Kidney tubule cell (primary cell): ENCODE measurements around the gene DUSP8.

Experiments
- DNase-seq: peaks from one replicate; pipeline ENCODE4 v3.0.0-alpha.2; 2018; ENCODE audit warnings: low spot score

DUSP8 gene

DNA sequence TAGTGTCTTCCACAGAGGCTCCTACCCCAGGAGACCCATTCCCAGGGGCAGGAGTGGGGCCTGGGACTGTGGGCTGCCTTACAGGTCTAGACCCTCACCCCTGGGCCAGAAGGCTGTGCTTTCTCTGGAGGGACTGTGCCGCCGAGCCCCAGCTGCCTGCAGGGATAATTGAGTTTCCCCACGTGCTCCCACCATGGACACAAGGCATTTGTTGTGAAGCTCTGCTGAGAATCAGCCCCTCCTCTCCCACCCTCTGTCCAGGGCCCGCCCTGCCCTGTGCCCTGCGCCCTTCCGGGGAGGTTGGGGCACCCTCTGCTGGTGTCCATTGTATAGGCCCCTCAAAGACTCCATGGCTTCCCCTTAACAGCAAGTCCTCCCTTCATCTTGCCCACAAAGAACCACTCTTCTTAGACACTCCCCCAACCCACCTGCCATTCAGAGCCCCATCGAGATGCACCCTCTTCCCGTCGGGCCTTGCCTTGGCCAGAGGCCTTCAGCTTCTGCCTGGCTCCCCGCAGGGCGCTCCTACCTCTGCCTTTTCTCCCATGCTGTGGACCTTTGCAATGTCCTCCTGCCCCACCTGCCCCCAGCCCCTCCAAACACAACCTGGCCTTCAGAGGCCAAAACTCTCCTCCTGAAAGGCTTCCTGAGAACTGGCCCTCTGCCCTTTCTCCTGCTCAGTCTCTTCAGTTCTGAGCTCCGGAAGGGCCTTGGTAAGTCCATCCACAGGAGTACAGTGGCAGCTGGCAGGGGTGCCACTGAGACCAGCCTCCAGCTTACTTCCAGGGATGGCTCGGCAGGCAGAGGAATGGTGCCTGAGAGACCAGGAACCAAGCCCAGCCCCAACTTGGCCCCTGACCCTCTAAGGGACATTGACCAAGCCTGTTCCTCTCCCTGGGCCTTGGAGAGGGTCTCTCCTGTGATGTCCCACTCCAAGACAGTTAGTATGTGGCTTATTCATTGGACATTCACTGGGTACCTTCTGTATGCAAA is 22.4 kb downstream of the DUSP8 start:
- no peak for DNase-seq

DNA sequence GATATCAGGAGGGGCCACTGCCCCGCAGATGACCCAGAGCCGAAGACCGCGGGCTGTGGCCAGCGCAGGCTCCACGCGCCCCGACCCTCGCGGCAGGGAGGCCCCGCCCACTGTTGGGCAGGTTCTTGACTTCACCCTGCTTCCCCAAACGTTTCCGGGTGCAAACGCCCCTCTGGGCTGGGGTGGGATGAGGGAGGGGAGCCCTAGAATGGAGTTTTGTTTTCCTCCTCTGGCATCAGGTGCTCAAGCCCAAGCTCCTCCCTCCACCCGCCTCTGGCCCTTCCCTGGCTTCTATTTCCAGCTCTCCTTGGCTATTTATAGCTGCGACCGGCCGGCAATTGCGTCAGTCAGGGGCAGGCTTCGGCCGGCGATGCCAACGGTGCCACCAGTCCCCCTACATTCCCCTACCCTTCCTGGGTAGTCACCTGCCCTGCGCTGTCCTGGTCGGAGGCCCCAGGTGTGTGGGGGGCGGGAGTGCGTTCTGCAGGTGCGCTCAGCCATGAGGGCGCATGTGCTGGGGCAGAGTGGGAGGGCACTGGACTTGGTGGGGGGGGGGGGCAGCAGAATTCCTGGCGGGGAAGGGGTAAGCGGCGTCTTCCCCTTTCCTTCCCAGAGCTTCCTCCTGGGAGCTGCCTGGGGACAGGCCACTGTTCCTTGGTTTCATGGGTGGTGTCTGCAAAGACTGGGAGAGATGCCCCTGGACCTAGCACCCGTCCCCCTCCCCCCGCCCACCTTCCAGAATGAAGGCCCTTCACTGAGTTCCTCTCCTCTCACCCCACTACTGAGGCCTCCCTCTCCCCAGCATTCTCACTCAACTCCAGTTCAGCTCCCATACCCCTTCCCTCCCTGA is 23.6 kb downstream of the DUSP8 start:
- DNase-seq: peak; percentile 90

DNA sequence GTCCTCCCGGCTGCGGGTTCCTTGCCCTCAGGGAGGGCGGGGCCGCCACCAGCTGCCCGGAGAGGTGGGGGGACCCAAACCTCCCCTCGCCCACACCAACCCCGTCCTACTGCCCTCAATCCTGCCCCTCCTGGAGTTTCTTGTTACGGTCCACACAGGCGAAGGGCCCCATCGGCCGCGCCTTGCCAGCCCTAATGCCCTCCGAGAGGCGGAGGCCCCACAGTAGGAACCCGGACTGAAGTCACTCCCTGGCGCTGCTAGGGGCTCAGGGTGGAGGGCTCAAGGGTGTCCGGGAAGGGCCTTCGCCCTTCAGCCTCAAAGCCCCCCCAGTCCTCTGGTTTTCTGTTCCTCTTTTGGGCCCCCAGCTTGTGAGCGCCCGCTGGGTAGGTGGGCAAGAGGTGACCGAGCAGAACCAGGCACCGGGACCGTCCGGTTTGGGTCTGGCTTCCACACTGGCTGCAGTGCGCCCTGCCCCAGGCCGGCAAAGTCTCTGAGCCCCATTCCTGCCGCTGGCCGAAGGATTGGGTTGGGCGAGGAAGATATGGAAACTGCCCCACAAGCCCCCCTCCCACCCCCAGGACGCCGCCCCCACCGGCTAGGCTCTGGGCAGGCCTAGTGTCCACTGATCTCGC is 24.5 kb downstream of the DUSP8 start:
- no peak for DNase-seq

DNA sequence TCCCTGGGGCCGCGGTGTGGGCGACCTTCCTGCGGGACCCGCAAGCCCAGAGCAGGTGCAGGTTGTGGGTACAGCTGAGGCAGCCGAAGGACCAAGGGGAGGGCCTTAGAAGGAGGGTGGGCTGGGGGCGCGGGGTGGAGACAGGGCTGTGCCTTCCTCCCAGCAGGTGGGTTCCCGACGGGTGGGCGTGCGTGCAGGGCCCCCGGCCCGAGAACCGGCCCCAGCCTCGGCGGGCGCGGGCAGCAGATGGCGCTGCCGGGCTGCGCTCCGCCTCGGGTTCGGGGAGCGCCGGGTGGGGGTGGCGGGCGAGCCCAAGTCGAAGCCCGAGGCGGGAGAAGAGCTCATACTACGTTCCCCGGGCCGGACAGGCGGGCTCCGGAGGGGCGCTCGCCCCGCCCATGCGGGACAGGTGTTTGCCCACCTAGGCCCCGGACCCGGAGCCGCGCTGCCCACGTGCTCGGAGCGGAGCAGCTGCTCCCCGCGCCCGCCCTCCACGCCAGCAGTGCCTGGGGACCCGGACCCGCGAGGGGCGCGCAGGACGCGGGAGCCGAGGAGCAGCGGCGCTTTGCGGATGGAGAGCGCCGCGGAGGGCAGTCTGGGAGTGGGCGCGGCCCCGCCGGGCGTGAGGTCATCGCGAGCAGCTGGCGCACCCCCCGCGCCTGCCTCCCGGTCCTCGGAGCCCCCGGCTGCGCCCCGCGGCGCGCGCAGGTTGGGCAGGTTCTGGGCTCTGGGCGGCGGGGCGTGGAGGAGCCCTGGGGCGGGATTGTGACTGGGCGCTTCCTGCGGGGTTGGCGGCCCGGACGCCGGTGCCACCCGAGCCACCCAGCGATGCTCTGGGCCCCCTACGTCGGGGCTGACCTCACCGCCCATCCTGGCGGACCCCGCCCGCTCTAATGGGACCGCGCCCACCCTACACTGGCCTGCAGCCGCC is 25.3 kb downstream of the DUSP8 start:
- peak; percentile 65 for DNase-seq

DNA sequence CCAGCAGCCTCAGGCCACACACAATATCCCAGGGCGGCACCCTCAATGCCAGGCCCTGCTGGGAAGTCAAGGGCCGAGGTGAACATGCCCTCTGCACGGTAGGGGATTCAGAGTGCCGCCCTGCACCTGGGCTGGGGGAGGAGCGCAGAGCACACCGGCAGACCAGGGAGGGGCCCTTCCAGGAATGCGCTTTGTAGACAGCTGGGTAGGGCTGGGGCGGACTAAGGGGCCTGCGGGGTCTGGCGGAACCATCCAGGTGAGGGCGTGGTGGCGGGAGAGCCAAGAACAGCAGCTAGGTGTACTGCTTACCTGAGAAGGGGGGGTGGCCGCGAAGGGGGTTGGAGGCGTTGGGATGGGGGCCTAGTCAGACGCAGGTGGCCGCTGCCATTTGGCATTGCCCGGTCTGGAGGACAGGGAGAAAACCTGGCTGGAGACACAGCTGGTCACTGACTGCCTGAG is 26.0 kb downstream of the DUSP8 start:
- DNase-seq: no peak

DNA sequence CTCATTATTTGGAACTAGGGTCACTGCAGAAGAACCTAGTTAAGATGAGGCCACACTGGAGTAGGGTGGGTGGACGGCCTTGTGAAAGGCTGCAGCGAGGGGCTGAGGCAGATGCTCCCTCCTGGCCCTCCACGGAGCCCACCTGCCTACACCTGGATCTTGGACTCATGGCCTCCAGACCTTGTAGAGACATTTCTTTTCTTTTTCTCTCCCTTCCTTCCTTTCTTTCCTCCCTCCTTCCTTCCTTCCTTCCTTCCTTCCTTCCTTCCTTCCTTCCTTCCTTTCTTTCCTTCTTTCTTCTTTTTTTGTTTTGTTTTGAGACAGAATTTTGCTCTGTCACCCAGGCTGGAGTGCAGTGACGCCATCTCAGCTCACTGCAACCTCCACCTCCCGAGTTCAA is 26.6 kb downstream of the DUSP8 start:
- no peak for DNase-seq

DNA sequence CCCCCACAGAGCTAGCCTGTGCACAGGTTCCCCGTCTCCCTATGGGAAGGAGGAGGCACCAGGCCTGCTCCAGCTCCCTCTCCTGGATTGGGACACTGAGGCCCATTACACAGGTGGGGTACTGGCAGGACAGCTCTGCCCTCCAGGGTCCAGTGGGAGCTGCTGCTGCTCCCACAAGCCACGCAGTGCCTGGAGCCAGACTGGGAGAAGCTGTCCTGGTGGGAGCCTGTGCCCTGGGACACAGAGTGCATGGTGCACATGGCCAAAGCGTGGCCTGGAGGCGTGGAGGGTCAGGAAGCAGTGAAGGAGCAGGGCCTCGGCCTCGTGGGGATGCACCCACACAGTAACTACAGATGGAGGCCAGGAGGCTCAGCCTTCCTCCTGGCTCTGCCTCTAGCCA is 27.5 kb downstream of the DUSP8 start:
- no peak for DNase-seq

DNA sequence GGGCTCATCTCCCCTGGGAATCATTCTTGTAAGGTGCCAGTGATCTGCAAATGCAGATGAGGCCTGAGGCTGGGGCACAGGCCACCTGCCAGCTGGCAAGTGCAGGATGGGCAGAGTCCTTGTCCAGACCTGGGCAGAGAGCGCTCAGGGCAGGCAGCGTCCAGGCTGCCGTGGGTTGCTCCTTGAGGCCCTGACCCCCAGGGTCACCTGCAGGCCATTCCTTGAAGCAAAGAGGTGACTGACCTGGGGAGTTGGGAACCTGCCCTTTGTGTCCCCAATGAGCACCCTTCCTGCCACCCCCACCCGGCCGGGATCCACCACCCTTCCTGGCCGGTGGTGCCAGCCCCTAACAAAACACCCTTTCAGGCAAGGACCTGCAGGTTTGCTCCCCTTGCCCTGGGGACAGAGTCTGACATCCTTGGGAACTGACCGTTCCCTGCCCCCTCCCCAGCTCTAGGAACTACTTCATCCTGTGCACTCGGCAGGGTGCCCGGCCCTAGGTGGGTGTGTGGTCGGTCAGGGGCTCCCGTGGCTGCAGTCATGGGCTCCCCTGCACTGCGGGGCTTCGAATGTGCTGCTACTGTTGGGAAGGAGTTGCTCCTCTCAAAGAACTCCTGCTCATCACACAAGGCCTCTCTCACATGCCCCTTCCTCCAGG is 28.3 kb downstream of the DUSP8 start:
- DNase-seq: no peak

DNA sequence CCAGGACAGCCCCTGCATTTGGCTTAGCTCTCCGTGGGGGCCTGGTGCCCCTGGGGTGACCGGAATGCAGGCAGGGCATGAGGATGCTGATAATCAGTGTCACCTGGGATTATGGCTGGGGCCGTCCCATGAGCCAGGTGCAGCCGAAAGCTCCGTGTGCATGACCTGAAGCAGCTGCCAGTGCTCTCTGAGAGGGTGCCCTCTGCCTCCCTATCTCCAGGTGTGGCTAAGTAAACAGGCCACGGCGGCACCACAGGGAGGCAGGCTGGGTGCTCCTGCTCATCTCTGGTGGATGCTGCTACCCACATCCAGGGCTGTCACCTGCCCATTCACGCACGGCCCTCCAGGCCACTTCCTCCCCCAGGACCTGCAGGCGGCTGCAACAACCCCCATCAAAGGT is 29.8 kb downstream of the DUSP8 start:
- DNase-seq: no peak

DNA sequence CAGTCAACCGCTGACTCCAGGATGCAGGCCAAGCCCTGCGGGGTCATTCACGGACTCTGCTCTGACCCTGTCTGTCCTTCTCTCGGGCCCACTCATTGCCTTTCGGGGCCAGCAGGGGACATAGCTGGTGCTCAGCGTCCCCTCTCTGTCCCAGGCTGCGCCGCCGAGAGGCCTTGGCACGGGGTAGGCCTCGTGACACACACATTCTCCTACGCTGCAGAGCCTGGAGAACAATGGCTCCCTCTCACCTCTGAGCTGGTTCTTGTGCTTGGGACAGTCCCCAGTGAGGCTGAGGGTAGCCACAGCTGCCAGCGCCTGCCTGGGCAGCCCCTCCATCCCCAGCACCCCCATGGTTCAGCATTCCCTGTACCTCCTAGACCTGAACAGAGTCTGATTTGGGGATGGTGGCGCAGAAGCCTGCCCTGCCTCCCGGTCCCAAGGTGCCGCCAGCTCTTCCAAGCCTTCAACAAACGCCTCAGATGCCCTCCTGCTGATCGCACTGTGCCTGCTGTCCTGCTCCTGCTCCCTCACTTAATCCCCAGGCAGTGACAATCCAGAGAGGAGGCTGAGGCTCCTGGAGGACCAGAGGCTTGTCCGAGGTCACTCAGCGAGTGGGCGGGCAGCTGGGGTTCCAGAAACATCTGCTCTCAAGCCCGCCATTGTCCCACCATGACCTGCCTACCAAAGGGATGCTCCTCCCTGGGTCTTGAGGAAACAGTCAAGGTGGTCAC is 30.4 kb downstream of the DUSP8 start:
- DNase-seq: no peak

DNA sequence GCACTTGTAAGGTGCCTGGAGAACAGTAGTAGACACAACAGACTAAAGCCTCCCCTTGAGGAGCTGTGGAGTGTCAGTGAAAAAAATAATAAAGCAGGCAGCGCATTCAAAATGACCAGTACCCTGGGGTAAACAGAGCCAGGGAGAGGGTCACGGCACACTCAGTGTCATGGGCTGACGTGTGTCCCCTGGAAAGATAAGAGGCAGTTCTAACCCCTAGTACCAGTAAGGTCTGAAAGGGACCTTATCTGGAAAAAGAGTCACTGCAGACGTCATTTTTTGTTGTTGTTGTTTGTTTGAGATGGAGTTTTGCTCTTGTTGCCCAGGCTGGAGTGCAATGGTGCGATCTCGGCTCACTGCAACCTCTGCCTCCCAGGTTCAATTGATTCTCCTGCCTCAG is 32.0 kb downstream of the DUSP8 start:
- DNase-seq: no peak

DNA sequence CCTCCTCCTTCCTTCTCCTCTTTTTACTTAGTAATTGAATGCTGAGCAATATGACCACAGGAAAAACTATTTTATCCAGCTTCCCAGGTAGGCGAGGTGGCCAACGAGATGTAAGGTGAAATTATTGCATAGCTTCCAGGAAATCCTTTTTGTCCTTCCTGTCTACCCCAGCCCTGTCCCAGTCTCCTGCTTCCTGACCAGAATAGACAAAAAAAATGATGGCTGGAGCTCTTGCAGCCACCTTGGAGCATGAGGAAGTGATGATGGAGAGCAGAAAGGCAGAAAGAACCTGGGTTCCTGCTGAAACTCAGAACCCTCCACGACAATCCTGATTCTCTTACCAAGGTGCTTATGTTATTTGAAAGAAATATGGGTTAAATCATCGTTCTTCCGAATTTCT is 33.9 kb downstream of the DUSP8 start:
- no peak for DNase-seq

DNA sequence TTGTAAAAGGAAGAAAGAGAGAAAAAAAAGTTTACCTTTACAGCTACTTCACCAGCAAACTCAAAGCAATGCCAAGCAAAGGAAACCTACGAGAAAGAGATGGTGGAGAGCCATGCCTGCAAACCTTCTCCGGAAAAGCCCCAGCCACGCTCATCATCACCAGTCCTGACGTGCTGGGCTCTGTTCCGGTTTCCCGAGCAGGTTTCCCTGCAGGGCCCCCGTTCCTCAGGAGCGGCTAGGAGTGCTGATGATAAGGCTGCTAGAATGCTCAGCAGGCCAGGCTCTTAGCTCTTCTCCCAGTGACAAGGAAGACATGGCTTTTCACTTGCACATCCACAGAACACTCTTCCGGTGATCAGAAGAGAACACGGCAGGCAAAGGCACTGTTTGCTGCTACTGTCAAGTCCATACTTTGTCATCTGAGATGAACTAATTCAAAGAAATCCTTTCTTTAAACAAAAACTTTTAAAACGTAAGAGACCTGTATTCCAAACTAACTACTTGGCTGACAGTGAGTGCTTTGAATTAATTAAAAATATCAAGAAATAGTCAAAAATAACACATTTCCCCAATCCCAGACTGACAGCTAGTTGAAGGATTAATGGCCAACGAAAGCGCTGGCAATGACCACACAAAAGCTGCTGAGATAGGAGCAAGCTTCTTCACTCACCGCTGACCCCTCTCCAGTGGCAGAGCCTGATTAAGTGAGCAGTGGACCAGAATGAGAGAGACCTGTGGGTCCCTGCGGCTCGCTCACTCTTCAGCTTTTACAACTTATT is 35.8 kb downstream of the DUSP8 start:
- no peak for DNase-seq

DNA sequence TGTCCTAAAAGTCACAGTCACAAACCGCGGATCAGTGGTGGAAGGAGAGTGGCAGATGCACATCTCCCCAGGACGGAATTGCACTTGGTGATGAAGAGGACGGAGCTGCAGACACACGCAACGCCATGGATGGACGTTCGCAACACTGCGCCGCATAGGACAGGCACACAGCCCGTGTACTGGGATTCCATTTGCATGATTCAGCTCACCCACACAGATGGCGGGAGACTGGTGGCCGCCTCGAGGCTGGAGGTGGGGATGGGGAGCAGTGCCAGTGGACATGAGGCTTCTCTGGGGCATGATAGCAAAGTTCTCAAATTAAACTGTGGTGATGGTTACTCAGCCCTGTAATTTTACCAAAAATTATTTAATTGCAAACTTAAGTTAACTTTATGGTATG is 37.4 kb downstream of the DUSP8 start:
- DNase-seq: no peak

DNA sequence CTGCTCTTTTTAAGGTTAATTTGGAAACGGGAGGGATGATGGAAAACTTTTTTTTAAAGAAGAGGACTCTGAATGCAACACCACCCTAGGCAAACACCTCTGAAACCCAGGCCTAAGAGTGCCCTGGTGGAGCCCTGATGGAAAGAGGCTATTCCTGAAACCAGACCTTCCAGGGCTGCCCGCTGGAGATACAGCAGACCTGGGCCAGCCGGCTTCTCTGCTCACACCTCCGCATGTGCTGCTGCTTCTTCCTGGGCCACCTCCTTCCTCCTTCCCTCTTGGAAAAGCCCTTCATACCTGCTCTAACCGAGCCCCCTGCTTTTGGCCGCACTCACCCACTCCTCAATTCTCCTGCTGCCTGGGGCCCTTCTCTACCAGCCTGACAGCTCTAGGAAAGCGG is 37.9 kb downstream of the DUSP8 start:
- no peak for DNase-seq

DNA sequence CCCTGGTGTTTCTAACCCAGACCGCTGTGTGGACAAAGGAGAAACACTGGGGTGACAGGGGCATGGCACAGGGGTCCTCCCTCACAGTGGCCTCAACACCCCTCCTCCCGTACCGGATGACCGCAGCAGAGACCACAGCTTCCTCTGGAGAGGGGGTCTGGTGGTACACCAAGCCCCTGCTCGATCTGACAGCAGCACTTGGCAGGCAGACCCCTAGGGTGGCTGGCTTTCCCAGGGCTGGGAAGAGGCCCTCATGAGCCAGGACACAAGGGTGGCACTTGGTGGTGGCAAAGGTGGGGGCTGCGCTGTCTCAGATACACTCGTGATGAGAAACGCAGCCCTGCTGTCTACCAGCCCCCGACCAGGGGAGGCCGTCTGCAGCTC is 38.7 kb downstream of the DUSP8 start:
- DNase-seq: no peak

DNA sequence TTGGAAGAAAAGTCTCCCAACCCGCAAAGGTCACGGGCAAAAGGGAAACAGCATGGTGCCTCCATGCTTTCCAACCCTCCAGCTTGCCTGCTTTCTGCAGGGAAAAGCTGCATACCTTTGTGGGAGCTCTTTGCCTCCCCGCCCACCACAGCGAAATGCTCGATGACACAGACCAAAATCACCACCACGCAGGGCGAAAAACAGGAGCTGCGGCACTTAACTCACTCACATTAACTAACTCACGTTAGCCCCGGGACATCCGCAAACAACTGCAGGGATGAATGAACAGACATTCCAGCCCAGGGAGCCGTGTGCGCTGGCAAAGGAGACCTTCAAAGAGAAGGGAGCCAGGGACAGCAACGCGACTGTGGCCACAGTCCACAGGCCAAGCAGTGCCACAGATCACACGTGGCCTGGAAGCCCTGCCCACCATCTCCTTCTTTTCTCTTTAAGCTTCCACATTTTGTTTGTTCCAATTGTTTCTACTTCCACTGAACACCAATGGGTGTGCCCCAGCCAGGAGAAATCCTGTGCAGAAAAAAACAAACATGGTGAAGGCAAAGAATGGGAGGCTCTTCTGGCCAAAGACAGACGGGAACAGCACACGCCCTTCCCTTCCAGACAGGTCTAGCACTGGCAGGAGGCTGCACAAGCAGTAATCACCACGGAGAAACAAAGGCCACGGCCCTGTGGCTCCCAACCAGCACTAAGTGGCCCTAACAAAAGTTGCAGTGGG is 39.3 kb downstream of the DUSP8 start:
- DNase-seq: peak; percentile 86

DNA sequence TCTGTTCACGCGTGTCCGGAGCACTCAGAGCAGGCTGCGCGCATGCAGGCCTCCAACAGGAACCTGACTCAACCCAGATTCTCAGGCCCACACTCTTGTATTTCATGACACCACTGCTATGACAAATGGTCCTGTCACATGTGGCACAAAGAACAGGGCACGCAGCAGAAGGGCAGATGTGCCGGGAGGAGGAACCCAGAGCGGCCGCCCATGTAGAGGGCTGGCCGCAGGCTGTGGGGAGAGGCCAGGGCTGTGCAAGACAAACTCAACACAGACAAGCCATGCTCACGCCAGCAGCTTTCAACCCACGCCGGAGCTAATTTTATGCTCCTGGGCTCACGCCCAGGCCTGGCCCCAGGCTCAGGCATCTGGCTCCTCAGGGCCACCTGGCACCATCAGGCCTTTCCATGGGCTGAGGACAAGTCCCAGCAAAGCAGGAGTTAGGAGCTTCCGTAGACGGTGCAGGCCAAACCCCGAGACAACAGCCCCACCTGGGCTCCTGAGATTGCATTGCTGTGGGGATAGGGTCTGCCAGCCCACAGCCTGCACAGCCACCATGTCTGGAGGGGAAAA is 40.0 kb downstream of the DUSP8 start:
- no peak for DNase-seq
